Peyer's patch (tissue), 4 donors: ENCODE measurements around the gene TMEM198. TPM values are rescaled to one million over a fixed set of nuclear protein-coding genes. Genes with fewer than 3 reads are reported as not detected.

ENCODE experiments used
- DNase-seq, 3 donors: peaks; one replicate each; pipeline ENCODE4 v3.0.0-alpha.2; 2017 to 2019
- H3K27ac ChIP-seq, 4 donors: fragments of 200-600 bp; sonication (generic); one replicate each; pipeline ENCODE4 v1.5.1; 2016 to 2019
- H3K27me3 ChIP-seq, 2 donors: fragments of 200-600 bp; sonication (generic); one replicate each; pipeline ENCODE4 v1.5.1; 2019
- H3K36me3 ChIP-seq, 3 donors: fragments of 200-600 bp; sonication (generic); one replicate each; pipeline ENCODE4 v1.5.1; 2016 to 2019
- H3K4me1 ChIP-seq, 4 donors: fragments of 200-600 bp; sonication (generic); one replicate each; pipeline ENCODE4 v1.5.1; 2016 to 2019
- H3K4me3 ChIP-seq, 4 donors: fragments of 200-600 bp; sonication (generic); 1 replicate in 3 of 4; 2 replicates in 1 of 4; pipeline ENCODE4 v1.5.1; 2016 to 2019; ENCODE audit warnings: mild to moderate bottlenecking in 1 of 4
- H3K9me3 ChIP-seq, 4 donors: fragments of 200-600 bp; sonication (generic); one replicate each; pipeline ENCODE4 v1.5.1; 2016 to 2019; ENCODE audit warnings: mild to moderate bottlenecking in 1 of 4
- CTCF ChIP-seq, 6 experiments: fragments of 450-650 bp in 4 of 6; fragments of 200-600 bp in 2 of 6; sonication (generic) in 1 of 6; IDR thresholded peaks; one replicate each; pipeline ENCODE4 v1.5.1; 2017 to 2019; ENCODE audit warnings: antibody characterized with exemption in 6 of 6, mild to moderate bottlenecking in 3 of 6, moderate library complexity in 1 of 6
- POLR2A ChIP-seq, 2 donors: fragments of 450-650 bp; IDR thresholded peaks; one replicate each; pipeline ENCODE4 v1.5.1; 2017; ENCODE audit warnings: antibody characterized with exemption in 2 of 2, mild to moderate bottlenecking in 2 of 2, moderate library complexity in 2 of 2
- total RNA-seq, 4 donors: library from RNA; depleted of rRNA; stranded (reverse); fragments of >200 nt; gene quantifications; one replicate each; pipeline ENCODE4 v1.1.0, GENCODE V29; 2016

The TMEM198 gene
- total RNA-seq, 4 donors from 2014 or later: 6.6 to 25.5 (median 13.9) TPM

- no peak overlapping the region for H3K27ac ChIP-seq
- no peak overlapping the region for H3K4me3 ChIP-seq
- no peak for DNase-seq
- H3K9me3 ChIP-seq: no peaks in the 10 kb centered on the region
- H3K36me3 ChIP-seq: no peaks in the 10 kb centered on the region
- TF ChIP-seq POLR2A (IDR thresholded peaks at IDR 0.05) (no peak), CTCF (IDR thresholded peaks at IDR 0.05) (no peak)
- H3K4me1 ChIP-seq: no peaks in the 10 kb centered on the region
- peaks cover 0 to 14% of the 10 kb centered on the region in 2 donors for H3K27me3 ChIP-seq
Observed at GRCh38 chr2:219515874-219516629, 27.8 kb upstream of the TMEM198 start.

GRCh38 chr2:219516888-219517287 is 26.9 kb upstream of the TMEM198 start:
- Histone ChIP-seq H3K27ac (no peak overlapping the region), H3K36me3 (no peaks in the 10 kb centered on the region), H3K4me1 (peaks cover 0 to under 1% (median 0%) of the 10 kb centered on the region in 4 donors), H3K4me3 (no peak overlapping the region), H3K9me3 (no peaks in the 10 kb centered on the region), H3K27me3 (peaks cover 0 to 9% of the 10 kb centered on the region in 2 donors)
- no peak for TF ChIP-seq POLR2A (IDR thresholded peaks at IDR 0.05)
- no peak for TF ChIP-seq CTCF (IDR thresholded peaks at IDR 0.05)
- DNase-seq: no peak

GRCh38 chr2:219517954-219518778 is 25.7 kb upstream of the TMEM198 start:
- Histone ChIP-seq H3K27me3 (peaks cover 0 to 12% of the 10 kb centered on the region in 2 donors), H3K4me1 (peaks cover 0 to 14% (median 8%) of the 10 kb centered on the region in 4 donors), H3K27ac (no peak overlapping the region), H3K9me3 (no peaks in the 10 kb centered on the region), H3K36me3 (no peaks in the 10 kb centered on the region), H3K4me3 (no peak overlapping the region)
- no peak for TF ChIP-seq POLR2A (IDR thresholded peaks at IDR 0.05)
- no peak for TF ChIP-seq CTCF (IDR thresholded peaks at IDR 0.05)
- no peak for DNase-seq

- DNase-seq: no peak
- Histone ChIP-seq H3K27me3 (peaks cover 0 to 20% of the 10 kb centered on the region in 2 donors), H3K4me1 (peaks cover 0 to 17% (median 9%) of the 10 kb centered on the region in 4 donors), H3K9me3 (no peaks in the 10 kb centered on the region), H3K4me3 (no peak overlapping the region), H3K36me3 (no peaks in the 10 kb centered on the region), H3K27ac (no peak overlapping the region)
- TF ChIP-seq POLR2A (IDR thresholded peaks at IDR 0.05): no peak
- no peak for TF ChIP-seq CTCF (IDR thresholded peaks at IDR 0.05)
Observed at GRCh38 chr2:219519526-219519916, 24.3 kb upstream of the TMEM198 start.

GRCh38 chr2:219520079-219520478 is 23.7 kb upstream of the TMEM198 start:
- Histone ChIP-seq H3K4me3 (no peak overlapping the region), H3K27me3 (peaks cover 0 to 20% of the 10 kb centered on the region in 2 donors), H3K36me3 (no peaks in the 10 kb centered on the region), H3K4me1 (peaks cover 0 to 17% (median 9%) of the 10 kb centered on the region in 4 donors), H3K9me3 (no peaks in the 10 kb centered on the region), H3K27ac (no peak overlapping the region)
- TF ChIP-seq CTCF (IDR thresholded peaks at IDR 0.05) (no peak), POLR2A (IDR thresholded peaks at IDR 0.05) (no peak)
- no peak for DNase-seq
